COR-L47 (cell line): ENCODE data around the gene RND3.

Experiments
- DNase-seq: peaks from one replicate; lab custom pipeline; 2025; lab: John Stamatoyannopoulos, UW

RND3 gene, protein sequence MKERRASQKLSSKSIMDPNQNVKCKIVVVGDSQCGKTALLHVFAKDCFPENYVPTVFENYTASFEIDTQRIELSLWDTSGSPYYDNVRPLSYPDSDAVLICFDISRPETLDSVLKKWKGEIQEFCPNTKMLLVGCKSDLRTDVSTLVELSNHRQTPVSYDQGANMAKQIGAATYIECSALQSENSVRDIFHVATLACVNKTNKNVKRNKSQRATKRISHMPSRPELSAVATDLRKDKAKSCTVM

GRCh38 chr2:150487537-150488429 is at the start of gene RND3:
Gene RND3, minus strand, starts transcription at chr2:150487667. Its CDS starts 250 bp downstream, at chr2:150487417.
- DNase-seq: peak; percentile 98

GRCh38 chr2:150535176-150535575 is 47.7 kb upstream of the RND3 start:
- DNase-seq: no peak

DNA sequence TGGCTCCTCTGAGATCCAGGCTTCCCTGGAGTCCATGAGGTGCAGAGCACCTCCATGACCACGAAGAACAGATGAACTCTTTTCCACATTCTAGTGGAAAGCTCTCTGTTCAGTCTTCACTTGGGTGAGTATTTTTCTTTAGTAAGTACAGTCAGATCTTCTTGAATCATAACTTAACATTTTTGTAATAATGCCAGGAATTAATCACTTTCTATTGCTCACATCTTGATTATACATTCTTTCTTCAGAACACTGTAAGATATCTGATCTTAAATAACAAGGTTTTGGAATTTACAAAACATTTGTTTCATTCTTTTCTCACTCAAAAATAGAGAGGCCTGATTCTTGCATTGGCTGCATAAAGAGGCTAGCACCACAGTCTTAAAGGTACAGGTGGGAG is 45.4 kb upstream of the RND3 start:
- no peak for DNase-seq

DNA sequence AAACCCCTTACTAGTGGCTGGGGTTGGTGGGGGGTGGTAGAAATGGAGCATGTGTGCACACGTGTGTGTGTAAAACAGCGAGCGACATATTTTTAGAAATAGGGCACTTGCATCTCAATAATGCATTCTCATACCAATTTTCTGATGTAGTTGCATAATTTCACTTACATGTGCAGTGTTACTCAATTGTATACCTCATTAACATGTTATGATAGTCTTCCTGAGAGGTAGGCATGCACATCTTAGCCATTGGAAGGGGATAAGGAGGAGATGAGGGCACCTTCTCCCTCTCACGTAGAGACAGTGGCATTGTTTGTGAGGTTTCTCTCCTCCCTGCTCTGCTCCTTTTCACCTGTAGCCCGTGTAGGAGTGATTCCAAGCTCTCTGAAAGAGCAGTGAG is 44.6 kb upstream of the RND3 start:
- DNase-seq: no peak

GRCh38 chr2:150531591-150531990 is 44.1 kb upstream of the RND3 start:
- DNase-seq: no peak

- no peak for DNase-seq
These were observed 42.7 kb upstream of the RND3 start for GRCh38 chr2:150530168-150530567.

DNA sequence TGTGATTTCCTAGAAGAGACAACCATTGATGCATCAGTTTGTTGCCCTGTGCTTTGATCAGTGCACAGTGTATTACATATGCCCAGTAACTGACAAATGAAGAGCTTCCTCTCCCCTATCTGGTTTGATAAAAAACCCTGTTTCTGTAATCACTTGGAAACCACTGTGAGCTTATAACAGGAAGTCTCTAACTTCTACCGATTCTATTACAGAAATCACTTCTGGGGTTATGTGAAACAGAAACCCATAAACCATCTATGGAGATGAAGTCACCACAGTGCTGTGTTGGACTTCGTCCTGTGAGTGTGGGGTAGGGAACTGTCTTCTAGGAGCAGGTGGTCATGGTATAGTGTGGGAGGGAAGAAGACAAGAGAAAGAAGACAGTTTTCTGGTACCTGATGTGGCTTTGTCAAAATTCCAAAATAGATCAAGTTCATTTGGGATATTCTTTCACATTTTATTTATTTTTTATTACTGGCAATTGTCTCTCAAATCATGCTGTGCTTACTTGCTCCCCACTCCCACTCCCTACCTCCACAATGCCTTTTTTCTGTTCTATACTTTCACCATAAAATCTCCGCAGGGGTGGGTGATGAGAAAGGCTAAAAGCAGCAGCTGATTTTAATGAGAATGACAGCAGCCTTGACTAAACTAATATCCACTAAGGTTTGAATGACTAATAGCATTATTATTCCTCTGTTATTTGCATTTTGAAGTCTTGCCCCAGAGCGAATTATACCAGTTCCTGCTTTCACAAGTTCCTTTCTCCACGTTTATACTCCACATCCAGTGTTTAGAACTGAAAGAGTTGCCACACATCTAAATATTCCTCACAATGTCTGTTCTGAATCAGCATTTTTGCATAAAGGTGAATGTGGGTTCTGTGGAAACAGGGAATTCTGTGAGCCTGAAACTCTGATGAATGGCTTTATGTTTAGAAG is 41.7 kb upstream of the RND3 start:
- DNase-seq: no peak

DNA sequence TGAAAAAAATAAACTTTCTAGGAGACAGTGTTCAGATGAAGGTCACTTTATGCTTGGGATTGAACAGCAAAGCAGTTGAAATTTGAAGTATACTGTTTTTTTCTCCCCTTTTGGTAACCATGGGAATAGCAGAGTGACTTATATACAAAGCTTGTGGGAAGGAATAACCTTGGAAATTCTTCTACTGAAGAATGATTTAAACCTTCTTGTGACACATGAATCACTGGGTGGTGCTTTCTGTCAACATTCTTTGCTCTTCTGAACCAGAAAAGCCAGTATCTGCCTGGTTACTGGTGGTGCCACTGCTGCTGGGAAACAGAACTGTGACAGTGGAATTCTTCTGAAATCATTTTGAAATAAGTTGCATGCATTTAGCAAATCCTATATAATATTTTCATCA is 39.4 kb upstream of the RND3 start:
- no peak for DNase-seq

- DNase-seq: no peak
These were observed 38.5 kb upstream of the RND3 start for GRCh38 chr2:150526006-150526405.

DNA sequence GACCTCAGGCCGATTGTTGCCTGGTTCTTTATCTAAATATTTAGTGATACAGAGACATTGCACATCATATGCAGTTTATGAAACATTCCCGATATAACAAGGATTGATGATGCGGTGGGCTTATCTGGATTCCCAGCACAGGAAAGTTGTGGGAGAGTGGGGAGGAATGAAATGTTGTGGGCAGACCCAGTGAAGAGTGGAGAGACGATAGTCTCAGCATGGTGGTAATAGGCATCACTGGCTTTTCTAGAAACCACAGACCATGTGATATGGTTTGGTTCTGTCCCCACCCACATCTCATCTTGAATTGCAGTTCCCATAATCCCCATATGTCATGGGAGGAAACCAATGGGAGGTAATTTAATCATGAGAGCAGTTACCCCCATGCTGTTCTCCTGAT is 34.8 kb upstream of the RND3 start:
- no peak for DNase-seq

DNA sequence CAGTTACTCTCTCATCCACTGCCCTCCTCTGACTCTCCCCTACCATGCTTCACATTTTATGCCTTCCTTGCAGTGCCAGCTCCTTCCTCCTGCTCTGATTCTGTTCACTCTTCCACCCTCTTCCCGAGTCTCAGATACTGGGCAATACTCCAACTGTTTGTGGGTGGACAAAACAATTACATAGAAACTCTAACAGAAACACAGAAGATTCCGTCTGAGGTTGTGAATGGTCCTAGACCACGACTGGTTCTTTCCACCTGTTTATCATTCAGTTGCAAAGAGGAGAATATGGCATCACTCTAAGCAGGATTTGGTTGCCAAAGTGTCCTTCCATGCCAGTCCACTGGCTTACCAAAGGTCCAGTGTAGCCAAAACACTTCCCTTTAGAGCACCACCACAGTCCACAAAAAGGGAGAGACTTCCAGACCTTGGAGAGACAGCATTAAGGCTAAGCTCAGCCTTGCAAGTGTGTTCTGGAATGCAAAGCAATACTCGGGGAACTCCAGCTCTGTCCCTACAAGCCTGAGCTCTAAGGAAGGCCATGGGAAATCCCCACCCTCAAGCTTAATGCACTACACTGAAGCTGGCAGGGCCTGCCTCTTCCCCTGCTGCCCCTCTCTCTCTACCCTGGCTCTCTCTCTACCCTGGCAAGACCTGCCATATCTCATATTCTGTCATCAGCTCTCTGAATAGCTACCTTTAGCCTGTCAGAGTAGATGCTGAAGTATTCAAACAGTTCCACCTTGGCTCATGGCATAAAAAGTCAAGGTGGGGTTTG is 33.6 kb upstream of the RND3 start:
- no peak for DNase-seq

DNA sequence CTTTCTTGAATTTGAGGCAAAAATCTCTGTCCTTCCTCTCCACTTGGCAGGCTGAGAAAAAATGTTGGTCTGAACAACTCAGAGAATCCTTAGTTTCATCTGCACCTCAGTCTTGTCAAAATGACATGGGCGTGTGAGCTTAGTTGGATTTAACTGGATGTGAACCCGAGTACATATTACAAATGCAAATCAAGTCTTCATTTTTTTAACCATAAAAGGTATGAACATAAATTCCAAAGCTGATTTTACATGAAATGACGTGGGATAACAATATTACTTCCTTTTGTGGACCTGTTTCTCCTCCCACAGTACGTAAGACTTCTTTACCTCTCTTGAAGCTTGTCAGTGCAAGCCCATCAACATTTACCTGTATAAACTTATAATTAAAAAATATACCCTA is 32.6 kb upstream of the RND3 start:
- no peak for DNase-seq

- DNase-seq: no peak
These were observed 30.6 kb upstream of the RND3 start for GRCh38 chr2:150517951-150518680.

- DNase-seq: no peak
These were observed 26.2 kb upstream of the RND3 start for GRCh38 chr2:150513647-150514046.

DNA sequence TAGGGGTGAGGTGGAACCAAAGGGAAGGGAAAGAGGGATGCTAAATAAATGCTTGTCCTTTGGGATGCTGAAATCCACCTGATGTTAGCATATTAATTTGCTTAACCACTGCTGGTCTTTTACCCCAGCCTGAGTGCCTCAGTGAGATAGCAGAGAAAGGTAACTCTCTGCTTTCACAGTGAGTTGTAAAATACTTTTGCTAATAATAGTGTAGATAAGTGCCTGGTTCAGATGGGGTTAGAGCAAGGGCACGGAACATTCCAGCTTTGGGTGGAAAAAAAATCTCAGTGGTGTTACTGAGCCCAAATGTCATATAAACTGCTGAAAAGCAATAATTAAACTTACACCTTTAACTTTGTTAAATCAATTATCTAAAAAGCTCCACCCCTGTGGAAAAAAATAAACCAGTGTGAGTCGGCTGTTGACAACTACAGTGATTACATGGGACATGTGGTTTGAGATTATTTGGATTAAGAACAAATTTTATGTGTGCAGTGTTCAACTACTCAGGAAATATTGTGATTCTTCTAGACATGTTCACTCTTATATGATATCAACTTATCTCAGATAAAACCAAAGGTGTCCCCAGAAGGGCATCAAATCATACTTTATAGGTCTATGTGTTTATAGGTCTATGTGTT is 21.1 kb upstream of the RND3 start:
- no peak for DNase-seq

DNA sequence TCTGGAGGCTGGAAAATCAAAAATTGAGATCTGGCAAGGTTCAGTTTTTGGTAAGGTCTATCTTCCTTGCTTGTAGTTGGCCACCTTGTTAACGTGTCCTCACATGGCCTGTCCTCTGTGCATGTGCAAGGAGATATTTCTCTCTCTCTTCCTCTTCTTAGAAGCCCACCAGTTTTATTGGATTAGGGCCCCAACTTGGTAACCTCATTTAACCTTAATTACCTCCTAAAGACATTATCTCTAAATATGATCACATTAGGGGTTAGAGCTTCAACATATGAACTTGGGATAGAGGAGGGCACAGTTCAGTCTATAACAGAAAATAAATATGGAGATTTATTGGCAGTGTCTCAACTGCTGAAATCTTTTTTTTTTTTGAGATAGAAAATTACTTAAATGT is 19.6 kb upstream of the RND3 start:
- DNase-seq: no peak

DNA sequence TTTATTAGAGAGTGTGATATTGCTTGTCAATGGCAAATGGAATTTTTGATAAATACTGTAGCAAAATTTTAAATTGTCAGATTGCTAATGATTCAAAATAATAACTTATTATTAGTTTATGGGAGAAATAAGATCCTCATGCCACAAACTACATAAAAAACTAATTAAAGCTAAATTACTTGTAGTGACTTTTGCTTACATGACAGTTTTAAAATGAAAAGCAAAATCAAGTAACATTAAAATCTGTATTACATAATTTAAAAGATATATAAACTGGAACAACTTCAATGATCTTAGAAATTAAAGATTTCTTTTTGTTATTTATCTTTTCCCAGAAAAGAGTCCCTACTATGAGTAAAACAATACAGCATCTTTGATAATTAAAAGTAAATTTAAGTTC is 17.7 kb upstream of the RND3 start:
- no peak for DNase-seq

- no peak for DNase-seq
These were observed 8.6 kb upstream of the RND3 start for GRCh38 chr2:150495993-150496627.

- no peak for DNase-seq
These were observed 7.5 kb upstream of the RND3 start for GRCh38 chr2:150495001-150495400.
